HG03175 (cell line): ENCODE measurements around the gene ADAM23.

Experiments
- ATAC-seq: cut with Tn5 transposase; IDR thresholded peaks from one replicate; pipeline ENCODE4 v1.9.1; 2021; ENCODE audit warnings: mild to moderate bottlenecking, moderate library complexity; ENCODE audit not compliant: unreplicated experiment

The ADAM23 gene

GRCh38 chr2:206635015-206635414 is 191.7 kb downstream of the ADAM23 start:
- ATAC-seq = no peak

- no peak for ATAC-seq
These were observed 196.3 kb downstream of the ADAM23 start for GRCh38 chr2:206639636-206640035.

GRCh38 chr2:206641226-206641625 is 197.9 kb downstream of the ADAM23 start:
- ATAC-seq = no peak

- ATAC-seq = no peak
These were observed 199.0 kb downstream of the ADAM23 start, which contains the start of gene FAM237A for GRCh38 chr2:206642075-206643025. Gene FAM237A, plus strand, starts transcription at chr2:206642487. Its CDS starts 1,750 bp downstream, at chr2:206644237.

GRCh38 chr2:206647985-206648384 is 204.7 kb downstream of the ADAM23 start:
- ATAC-seq = no peak

- no peak for ATAC-seq
These were observed 213.8 kb downstream of the ADAM23 start for GRCh38 chr2:206657087-206657486.

- no peak for ATAC-seq
These were observed 221.9 kb downstream of the ADAM23 start for GRCh38 chr2:206665251-206665650.
